ENCODE measurements around the gene BAZ1B.

DNA sequence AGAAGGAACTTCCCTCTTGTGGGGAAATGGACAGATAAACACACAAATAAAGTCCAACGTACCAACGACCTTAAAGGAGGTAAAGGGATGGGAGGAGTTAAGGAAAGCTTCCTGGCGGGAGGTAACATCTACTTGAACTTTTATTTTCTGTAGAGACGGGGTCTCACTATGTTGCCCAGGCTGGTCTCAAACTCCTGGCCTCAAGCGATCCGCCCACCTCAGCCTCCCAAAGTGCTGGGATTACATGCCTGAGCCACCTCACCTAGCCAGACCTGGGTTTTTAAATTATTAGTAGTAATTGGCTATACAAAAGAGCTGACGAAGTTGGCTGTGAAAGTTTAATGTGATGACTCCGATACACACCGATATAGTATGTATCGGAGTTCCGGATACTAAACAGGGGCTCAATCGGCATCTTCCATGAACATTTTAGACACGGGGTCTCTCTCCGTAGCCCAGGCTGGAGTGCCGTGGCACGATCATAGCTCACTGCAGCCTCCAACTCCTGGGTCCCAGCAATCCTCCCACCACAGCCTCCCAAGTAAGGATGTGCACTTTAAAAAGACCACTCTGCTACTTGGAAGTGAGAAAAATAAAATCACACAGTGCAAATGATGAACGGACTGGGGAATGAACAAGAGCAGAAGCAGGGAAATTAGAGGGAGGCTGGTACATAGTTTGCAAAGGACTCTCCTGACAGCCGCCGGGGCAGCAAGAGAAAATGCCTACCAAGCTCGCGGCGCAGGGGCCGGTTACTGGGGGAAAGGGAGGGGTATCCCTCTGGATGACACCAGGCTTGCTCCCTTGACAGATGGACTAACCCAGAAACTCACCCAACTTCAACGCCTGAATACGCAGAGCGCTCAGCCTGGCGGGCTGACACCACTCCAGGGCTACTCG, 34.4 kb upstream of the BAZ1B start:
- TF ChIP-seq, protein P1, sequence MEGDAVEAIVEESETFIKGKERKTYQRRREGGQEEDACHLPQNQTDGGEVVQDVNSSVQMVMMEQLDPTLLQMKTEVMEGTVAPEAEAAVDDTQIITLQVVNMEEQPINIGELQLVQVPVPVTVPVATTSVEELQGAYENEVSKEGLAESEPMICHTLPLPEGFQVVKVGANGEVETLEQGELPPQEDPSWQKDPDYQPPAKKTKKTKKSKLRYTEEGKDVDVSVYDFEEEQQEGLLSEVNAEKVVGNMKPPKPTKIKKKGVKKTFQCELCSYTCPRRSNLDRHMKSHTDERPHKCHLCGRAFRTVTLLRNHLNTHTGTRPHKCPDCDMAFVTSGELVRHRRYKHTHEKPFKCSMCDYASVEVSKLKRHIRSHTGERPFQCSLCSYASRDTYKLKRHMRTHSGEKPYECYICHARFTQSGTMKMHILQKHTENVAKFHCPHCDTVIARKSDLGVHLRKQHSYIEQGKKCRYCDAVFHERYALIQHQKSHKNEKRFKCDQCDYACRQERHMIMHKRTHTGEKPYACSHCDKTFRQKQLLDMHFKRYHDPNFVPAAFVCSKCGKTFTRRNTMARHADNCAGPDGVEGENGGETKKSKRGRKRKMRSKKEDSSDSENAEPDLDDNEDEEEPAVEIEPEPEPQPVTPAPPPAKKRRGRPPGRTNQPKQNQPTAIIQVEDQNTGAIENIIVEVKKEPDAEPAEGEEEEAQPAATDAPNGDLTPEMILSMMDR (IDR thresholded peaks at IDR 0.05; ENCODE audit: borderline replicate concordance, extremely low read depth, low read length, poor library complexity, severe bottlenecking): no peak
- TF ChIP-seq EZH2 (IDR thresholded peaks at IDR 0.05; ENCODE audit: borderline replicate concordance, low read depth, low read length, severe bottlenecking): no peak
